Measurements from ENCODE around the gene NTHL1. TPM values are rescaled to one million over a fixed set of nuclear protein-coding genes. Genes with fewer than 3 reads are reported as not detected.
A peak's percentile ranks its signal among the peaks of the same experiment; 100 is the strongest.

NTHL1 gene
- total RNA-seq, 1 experiment from 2014 or later: 74.7 TPM

DNA sequence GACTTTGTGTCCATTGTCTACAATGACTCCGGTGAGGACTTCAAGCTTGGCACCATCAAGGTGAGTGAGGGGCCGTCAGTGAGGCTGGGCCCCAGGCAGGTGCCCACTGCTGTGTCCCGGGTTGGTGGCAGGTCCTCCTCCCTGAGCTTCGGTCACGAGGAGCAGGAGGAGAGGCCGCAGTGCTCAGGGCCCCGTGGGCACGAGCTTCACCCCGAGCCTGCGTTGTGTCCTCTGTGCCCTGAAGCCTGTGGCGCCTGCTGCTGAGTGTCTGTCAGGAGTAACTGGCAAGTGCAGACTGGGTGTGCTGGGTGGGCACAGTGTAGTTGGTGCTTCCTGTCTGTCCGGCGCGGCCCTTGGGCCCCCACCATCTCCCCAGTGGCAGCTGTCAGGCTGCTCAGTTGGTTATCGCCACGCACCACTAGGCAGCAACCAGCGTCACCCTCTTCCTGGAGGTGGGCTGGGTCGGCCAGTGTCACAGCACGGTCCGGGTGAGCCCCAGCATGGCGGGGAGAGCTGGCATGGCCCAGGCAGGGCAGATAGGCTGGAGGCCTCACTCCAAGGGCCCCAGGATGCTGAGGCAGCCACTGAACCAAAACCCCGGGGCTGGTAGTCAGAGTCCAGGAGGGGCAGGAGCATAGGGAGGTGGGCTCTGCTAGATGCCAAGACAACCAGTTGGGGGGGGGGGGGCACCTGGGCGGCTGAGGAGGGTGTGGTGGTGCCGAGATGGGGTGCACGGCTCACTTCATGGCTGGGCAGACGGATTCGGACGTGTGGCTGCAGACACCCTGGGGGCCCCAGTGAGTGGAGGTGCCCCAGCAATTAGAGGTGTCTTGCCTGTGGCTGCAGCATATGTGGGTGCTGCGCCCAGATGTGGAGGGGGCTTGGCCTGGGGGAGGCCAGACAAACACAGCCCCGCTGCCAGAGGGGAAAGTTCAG lies 39.4 kb upstream of the NTHL1 start:
- H3K9me3 ChIP-seq: no peaks in the 10 kb centered on the region
- no peak for DNase-seq
- peaks cover 75% of the 10 kb centered on the region for H3K36me3 ChIP-seq
- no peaks in the 10 kb centered on the region for H3K27me3 ChIP-seq
- no peak overlapping the region for H3K4me3 ChIP-seq

DNA sequence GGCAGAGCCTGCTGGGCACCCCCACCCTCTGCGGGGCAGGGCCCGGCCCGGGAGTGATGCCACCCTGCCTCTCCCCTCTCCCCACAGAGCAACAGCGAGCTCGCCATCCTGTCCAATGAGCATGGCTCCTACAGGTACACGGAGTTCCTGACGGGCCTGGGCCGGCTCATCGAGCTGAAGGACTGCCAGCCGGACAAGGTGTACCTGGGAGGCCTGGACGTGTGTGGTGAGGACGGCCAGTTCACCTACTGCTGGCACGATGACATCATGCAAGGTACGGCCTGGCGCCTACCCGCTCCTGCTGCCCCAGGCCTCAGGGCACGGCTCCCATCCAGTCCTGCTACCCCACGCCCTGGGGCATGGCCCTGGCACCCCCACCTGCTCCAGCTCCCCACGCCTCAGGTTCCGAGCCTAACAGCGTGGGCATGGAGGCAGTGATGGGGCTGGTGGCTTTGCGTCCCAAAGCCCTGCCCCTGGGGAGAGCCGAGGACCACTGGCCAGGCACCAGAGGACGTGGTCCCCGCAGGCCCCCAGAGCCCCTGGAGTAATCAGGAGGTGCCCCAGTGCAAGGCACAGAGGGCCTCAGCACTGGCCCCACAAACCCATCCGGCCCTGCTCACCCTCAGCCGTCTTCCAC lies 38.6 kb upstream of the NTHL1 start:
- H3K4me3 ChIP-seq: no peak overlapping the region
- no peaks in the 10 kb centered on the region for H3K27me3 ChIP-seq
- DNase-seq: no peak
- peaks cover 77% of the 10 kb centered on the region for H3K36me3 ChIP-seq
- no peaks in the 10 kb centered on the region for H3K9me3 ChIP-seq

DNA sequence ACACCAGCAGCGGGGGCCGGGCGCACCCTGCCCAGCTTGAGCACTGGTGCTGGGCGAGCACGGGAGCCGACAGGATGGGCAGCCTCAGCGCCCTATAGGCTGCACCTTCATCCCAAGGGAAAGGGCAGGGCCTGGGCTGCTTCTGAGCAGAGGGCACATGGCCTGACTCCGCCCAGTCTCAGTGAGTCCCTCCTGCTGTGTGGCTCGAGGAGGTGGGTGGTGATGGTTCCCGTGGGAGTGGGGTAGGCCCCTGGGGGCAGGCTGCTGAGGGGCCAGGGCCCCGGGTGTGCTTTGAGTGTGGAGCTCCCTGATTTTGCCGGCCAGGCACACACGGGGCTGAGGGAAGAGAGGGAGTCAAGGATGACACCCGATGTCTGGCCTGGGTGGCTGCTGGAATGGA lies 38.0 kb upstream of the NTHL1 start:
- DNase-seq: peak; percentile 42
- H3K36me3 ChIP-seq: peaks cover 78% of the 10 kb centered on the region
- H3K27me3 ChIP-seq: no peaks in the 10 kb centered on the region
- H3K9me3 ChIP-seq: no peaks in the 10 kb centered on the region
- no peak overlapping the region for H3K4me3 ChIP-seq

DNA sequence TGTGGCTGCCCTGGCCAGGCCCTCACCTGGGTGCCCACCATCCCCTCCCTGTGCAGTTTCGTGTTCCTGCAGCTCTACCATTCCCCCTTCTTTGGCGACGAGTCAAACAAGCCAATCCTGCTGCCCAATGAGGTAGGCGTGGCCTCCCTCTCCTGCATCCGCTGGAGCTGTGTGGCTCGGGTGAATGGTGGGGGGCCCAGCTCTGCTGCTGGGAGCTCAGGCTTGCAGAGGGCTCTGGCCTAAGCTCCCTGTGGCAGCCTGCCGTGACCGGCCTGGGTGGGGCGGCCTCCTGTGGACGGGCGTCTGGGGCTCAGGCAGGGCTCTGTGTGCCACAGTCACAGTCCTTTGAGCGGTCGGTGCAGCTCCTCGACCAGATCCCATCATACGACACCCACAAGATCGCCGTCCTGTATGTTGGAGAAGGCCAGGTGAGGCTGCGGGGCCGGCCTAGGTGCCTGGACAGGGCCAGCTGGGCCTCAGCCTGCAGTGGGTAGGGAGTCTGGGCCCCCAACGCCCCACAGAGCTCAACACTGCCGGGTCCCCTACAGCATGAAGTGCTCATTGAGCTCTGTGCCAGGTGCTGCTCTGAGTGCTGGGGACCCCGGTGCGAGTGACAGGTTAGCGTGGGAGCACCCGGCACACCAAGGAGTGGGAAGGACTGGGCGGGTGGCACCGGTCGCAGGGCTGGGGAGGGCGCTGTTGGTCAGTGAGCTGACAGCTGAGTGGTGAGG lies 37.4 kb upstream of the NTHL1 start:
- no peaks in the 10 kb centered on the region for H3K27me3 ChIP-seq
- H3K9me3 ChIP-seq: no peaks in the 10 kb centered on the region
- no peak overlapping the region for H3K4me3 ChIP-seq
- no peak for DNase-seq
- H3K36me3 ChIP-seq: peaks cover 74% of the 10 kb centered on the region

DNA sequence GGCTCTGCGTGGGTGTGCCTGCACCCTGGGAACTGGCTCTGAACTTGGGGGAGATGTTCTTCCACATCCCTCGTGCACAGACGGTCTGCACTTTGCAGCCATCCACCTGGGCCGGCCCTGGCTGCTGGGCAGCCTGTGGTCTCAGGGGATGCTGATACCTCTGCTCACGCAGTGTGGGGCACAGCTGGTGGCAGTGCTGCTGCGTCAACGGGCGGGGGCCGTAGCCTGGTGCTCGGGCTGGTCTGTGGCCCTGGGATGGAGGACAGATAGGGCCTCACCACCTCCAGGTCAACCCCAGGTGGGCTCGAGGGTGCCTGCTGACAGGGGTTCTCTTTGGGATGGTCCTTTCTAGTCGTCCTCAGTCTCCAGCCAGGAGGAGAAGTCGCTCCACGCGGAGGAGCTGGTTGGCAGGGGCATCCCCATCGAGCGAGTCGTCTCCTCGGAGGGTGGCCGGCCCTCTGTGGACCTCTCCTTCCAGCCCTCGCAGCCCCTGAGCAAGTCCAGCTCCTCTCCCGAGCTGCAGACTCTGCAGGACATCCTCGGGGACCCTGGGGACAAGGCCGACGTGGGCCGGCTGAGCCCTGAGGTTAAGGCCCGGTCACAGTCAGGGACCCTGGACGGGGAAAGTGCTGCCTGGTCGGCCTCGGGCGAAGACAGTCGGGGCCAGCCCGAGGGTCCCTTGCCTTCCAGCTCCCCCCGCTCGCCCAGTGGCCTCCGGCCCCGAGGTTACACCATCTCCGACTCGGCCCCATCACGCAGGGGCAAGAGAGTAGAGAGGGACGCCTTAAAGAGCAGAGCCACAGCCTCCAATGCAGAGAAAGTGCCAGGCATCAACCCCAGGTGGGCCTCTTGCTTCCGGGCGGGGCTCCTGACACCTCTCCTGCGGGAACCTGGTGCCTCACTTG lies 36.5 kb upstream of the NTHL1 start:
- H3K27me3 ChIP-seq: no peaks in the 10 kb centered on the region
- H3K9me3 ChIP-seq: no peaks in the 10 kb centered on the region
- peaks cover 68% of the 10 kb centered on the region for H3K36me3 ChIP-seq
- no peak overlapping the region for H3K4me3 ChIP-seq
- no peak for DNase-seq

DNA sequence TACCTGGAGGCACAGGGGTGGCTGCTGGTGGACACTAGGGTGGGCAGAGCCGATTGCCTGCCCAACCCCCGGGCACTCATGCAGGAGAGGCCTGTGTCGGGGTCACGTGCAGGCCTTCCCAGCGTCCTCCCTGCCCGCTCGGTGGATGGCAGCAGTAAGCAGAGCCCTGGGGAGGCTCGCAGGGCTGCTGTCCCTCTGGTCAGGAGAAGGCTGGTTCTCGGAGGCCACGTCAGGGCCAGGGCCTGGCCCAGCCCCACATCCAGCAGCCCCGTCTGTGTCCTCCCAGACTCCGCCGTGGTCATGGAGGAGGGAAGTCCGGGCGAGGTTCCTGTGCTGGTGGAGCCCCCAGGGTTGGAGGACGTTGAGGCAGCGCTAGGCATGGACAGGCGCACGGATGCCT lies 35.8 kb upstream of the NTHL1 start:
- no peaks in the 10 kb centered on the region for H3K27me3 ChIP-seq
- peaks cover 61% of the 10 kb centered on the region for H3K36me3 ChIP-seq

DNA sequence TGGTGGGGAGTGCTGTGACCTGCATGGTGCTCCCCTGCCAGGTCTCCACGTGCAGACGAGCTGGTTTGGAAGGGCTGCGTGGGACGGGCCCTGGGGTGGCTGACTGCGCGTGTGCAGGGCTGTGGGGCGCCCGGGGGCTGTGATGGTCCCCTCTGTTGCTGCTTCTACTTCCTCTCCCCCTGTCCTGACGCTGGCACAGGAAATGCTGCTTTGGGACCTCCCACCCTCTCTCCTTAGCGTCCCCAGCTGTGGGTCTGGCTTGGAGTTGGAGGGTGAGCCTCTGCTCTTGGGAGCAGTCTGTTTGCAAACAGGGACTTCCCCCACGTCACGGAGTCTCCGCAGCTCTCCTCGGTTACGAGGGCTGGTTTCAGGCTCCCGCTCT lies 35.3 kb upstream of the NTHL1 start:
- Histone ChIP-seq H3K36me3 (peaks cover 58% of the 10 kb centered on the region), H3K9me3 (no peaks in the 10 kb centered on the region), H3K4me3 (no peak overlapping the region), H3K27me3 (no peaks in the 10 kb centered on the region)
- DNase-seq: no peak

More for the DNA sequence above, 35.8 kb upstream of the NTHL1 start:
- DNase-seq: no peak
- Histone ChIP-seq H3K4me3 (no peak overlapping the region), H3K9me3 (no peaks in the 10 kb centered on the region)

DNA sequence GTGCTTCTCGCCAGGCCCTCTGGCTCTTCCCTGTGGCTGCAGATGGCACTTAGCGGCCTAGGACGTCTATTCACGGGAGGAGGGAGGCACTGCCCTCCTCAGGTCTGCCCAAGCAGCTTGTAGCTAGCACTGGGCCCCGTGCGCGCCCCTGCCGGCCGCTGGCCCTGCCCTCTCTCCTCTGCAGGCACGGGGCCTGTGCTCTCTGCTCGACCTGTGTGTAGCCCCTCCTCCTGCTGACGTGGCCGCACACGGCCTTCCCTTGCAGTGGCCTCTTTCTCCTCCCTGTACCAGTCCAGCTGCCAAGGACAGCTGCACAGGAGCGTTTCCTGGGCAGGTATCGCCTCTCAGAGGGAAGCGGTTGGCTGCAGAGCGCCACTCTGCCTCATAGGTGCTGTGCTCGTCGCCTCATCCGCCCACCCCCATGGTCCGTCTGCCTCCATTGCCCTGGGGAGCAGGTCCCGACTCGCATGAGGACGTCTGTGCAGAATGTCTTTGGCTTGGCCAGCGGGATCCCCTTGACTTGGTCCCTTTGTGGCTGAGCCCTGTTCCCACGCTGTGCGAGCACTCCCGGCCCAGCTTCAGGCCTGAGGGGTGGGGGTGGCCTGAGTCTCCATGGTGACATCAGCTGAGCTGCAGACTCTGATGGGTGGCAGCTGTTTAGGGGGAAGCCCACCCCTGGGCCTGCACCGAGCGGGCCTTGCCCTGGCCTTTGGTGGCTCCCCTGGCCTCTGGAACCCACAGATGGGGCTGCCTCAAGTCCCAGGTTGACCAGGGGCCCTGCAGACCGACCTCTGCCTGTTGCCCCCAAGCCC lies 34.7 kb upstream of the NTHL1 start:
- peaks cover 52% of the 10 kb centered on the region for H3K36me3 ChIP-seq
- H3K9me3 ChIP-seq: no peaks in the 10 kb centered on the region
- no peaks in the 10 kb centered on the region for H3K27me3 ChIP-seq
- no peak overlapping the region for H3K4me3 ChIP-seq
- no peak for DNase-seq

DNA sequence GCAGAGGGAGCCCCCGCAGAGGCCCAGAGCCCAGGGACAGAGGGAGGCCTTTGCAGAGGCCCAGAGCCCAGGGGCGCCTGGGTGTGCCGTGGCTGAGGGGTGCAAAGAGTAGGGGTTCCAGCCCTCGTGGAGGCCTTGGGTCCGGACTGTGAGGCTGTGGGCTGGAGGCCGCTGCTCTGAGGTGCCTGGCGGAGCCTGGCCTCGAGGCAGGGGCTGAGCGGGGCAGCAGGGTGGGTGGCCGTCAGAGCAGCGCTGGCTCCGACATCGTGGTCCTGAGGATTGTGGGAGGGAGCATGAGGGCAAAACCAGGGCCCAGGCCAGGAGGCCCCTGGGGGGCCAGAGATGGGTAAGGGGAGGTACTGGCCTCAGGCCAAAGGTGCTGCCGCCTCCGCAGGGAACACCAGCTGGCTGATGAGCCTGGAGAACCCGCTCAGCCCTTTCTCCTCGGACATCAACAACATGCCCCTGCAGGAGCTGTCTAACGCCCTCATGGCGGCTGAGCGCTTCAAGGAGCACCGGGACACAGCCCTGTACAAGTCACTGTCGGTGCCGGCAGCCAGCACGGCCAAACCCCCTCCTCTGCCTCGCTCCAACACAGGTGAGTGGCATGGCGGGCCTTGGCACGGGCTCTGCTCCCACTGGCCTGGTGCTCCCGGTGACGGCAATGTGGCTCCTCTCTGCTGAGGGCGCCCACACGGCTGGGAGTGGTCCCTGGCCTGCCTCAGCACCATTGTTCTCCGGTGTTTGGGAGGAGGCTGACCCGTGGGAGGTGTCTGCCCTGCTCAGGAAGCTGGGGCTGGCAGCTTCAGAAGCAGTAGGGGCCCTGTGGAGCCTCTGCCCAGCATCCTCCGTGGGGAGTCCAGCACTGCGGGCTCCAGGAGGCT lies 33.8 kb upstream of the NTHL1 start:
- DNase-seq: no peak
- no peaks in the 10 kb centered on the region for H3K27me3 ChIP-seq
- H3K36me3 ChIP-seq: peaks cover 45% of the 10 kb centered on the region
- no peak overlapping the region for H3K4me3 ChIP-seq
- no peaks in the 10 kb centered on the region for H3K9me3 ChIP-seq

DNA sequence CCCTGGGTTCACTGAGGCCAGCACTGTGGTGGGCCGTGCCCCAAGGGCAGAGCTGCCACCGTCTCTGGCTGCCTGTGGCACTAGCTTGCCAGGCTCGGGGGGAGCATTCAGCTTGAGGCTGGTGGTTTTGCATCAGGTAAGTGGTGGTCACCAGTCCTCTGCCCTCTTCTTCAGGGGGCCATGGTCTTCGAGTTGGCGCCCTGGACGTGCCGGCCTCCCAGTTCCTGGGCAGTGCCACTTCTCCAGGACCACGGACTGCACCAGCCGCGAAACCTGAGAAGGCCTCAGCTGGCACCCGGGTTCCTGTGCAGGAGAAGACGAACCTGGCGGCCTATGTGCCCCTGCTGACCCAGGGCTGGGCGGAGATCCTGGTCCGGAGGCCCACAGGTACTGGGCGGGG lies 32.4 kb upstream of the NTHL1 start:
- H3K4me3 ChIP-seq: no peak overlapping the region
- H3K36me3 ChIP-seq: peaks cover 36% of the 10 kb centered on the region
- DNase-seq: no peak

DNA sequence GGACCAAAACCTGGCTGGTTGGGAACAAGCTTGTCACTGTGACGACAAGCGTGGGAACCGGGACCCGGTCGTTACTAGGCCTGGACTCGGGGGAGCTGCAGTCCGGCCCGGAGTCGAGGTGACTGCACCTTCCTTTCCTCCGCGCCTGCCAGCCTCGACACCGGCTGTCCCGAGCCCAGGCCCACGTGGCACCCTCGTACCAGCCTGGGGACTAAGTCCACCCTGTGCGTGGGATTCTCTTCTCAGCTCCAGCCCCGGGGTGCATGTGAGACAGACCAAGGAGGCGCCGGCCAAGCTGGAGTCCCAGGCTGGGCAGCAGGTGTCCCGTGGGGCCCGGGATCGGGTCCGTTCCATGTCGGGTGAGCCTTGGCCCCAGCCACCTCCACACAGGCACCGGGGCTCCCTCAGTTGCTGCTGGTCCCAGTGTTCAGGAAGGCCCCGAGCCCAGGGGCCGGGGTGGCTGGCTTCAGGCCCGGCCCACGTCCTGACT lies 31.7 kb upstream of the NTHL1 start:
- Histone ChIP-seq H3K9me3 (no peaks in the 10 kb centered on the region), H3K4me3 (no peak overlapping the region), H3K36me3 (peaks cover 32% of the 10 kb centered on the region), H3K27me3 (no peaks in the 10 kb centered on the region)
- no peak for DNase-seq

More for the DNA sequence above, 32.4 kb upstream of the NTHL1 start:
- Histone ChIP-seq H3K27me3 (no peaks in the 10 kb centered on the region), H3K9me3 (no peaks in the 10 kb centered on the region)

DNA sequence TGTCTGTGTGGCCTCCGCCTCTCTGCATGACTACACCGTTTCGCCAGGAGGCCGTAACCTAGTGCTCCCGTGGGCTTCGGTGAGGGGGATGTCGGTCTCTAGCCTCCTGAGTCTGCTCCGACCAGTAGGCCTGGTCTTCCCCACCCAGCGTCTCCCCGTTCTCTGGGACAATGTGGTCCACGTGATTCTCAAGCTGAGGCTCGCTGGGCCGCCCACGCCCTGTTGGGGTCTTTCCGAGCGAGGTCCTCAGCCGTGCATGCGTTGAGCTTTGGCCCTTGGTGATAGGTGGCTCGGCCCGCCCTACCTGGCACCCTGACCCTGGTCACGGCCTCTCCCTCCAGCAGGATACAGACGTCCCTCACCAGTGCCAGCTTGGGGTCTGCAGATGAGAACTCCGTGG lies 31.1 kb upstream of the NTHL1 start:
- H3K36me3 ChIP-seq: peaks cover 30% of the 10 kb centered on the region
- H3K4me3 ChIP-seq: no peak overlapping the region
- no peak for DNase-seq
- H3K27me3 ChIP-seq: no peaks in the 10 kb centered on the region
- H3K9me3 ChIP-seq: no peaks in the 10 kb centered on the region

DNA sequence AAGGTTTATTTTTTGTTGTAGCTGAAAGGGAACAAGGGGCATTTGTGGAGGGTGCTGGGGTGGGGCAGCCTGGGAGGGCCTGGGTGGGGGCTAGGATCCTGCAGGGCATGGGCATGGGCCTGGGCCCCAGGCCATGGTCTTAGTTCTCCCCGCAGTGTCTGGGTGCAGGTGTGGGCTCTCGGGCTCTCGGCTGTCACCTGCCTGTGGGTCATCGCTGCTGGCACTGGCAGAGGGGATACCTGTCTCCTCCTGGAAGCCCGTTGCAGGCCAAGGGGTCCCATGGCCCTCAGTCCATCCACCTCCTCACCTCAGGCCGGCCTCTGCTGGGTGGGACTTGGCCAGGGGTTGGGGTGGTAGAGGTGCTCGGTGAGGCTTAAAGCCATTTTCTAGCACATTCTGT lies 30.5 kb upstream of the NTHL1 start:
- H3K27me3 ChIP-seq: no peaks in the 10 kb centered on the region
- H3K9me3 ChIP-seq: no peaks in the 10 kb centered on the region
- peaks cover 35% of the 10 kb centered on the region for H3K36me3 ChIP-seq
- no peak overlapping the region for H3K4me3 ChIP-seq
- DNase-seq: no peak

DNA sequence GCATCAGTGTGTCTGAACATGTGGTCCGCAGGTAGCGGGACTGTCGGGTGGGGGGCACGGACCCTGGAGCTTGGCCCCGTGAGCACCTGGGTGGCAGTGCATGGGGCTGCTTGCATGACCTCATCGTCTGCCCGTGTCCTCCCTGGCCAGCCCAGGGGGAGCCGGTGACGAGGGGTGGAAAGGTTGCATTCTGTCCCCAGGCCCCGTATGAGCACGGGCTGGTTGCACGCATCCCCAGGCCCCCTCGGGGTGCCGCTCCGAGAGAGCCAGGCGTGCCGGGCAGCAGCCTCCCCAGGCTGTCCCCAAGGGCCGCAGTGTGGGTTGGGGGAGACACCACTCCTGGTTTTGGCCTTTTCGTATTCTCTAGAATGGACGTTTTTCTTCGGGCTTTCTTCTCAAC lies 30.1 kb upstream of the NTHL1 start:
- H3K4me3 ChIP-seq: no peak overlapping the region
- H3K9me3 ChIP-seq: no peaks in the 10 kb centered on the region
- peaks cover 39% of the 10 kb centered on the region for H3K36me3 ChIP-seq
- DNase-seq: no peak
- H3K27me3 ChIP-seq: no peaks in the 10 kb centered on the region

DNA sequence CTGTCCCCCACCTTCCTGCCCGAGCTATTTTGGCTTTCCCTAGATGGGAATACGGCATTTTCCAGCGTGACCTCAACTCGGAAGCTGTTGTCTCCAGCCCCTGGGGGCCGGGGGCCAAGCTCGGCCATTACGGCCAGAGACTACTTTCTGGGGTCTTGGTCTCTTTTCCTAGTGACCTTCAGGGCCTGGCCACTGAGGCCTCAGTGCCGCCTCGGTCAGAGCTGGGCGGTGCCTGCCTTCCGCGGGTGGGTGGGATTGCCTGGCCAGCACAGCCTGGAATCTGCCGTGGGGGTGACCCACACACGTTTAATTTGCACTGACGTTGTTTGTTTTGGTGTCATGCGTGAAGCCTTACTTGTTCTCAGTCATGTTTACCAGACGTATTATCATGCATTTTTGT lies 29.4 kb upstream of the NTHL1 start:
- peaks cover 34% of the 10 kb centered on the region for H3K36me3 ChIP-seq

More for the DNA sequence above, 29.4 kb upstream of the NTHL1 start:
- Histone ChIP-seq H3K9me3 (no peaks in the 10 kb centered on the region), H3K27me3 (no peaks in the 10 kb centered on the region), H3K4me3 (no peak overlapping the region)
- no peak for DNase-seq

All from MG63 (cell line).